ENCODE results near the gene SALL4. TPM values are rescaled to one million over a fixed set of nuclear protein-coding genes. Genes with fewer than 3 reads are reported as not detected.

Gene SALL4
- total and polyA plus RNA-seq, 2 of the 8 experiments (the other 6 are each of a cell fraction or from before 2014, with no cell fraction given) = 108 to 235 TPM

- Histone ChIP-seq H3K14ac (ENCODE audit: insufficient read length) (no peak overlapping the region), H2BK5ac (ENCODE audit: low read depth, low read length) (no peak overlapping the region), H4K5ac (ENCODE audit: insufficient read length, low read depth, low read length) (no peak overlapping the region), H2BK15ac (ENCODE audit: low read length) (no peak overlapping the region), H2AK5ac (ENCODE audit: low read depth, low read length) (no peak overlapping the region; the same call in 1 of the 2 replicates), H3K4ac (replicated peaks; ENCODE audit: insufficient read length, low read depth, low read length) (no peak overlapping the region), H2BK20ac (ENCODE audit: low read length) (no peak overlapping the region), H3K27ac (ENCODE audit: low read depth, low read length) (no peak overlapping the region), H3K18ac (ENCODE audit: extremely low read depth, low read length) (no peak overlapping the region), H3K4me1 (replicated peaks in 1 of 4; ENCODE audit: control insufficient read depth in 3 of 4, insufficient read depth in 4 of 4, low read length in 3 of 4) (peaks cover 0 to 2% (median 0%) of the 10 kb centered on the region in 4 experiments; a peak in 1 of 7 replicates), H3K4me2 (ENCODE audit: insufficient read depth in 1 of 2, low read depth in 2 of 2, low read length in 2 of 2) (no peak overlapping the region), H3K56ac (replicated peaks; ENCODE audit: insufficient read length, low read depth, low read length) (no peak overlapping the region), H3K9me3 (ENCODE audit: insufficient read depth in 2 of 2, low read depth in 1 of 2, low read length in 1 of 2) (no peaks in the 10 kb centered on the region), H3K27me3 (replicated peaks in 1 of 4; ENCODE audit: control insufficient read depth in 3 of 4, extremely low read depth in 1 of 4, insufficient read depth in 3 of 4, low read length in 3 of 4) (no peaks in the 10 kb centered on the region; a peak in 1 of 7 replicates), H3K23me2 (ENCODE audit: low read depth, low read length) (peaks cover 6% of the 10 kb centered on the region; the same call in 1 of the 2 replicates), H2BK12ac (ENCODE audit: low read depth, low read length) (no peak overlapping the region), H3K23ac (ENCODE audit: insufficient read length) (no peak overlapping the region), H3K36me3 (ENCODE audit: control insufficient read depth in 2 of 4, insufficient read depth in 4 of 4, low read length in 3 of 4) (no peaks in the 10 kb centered on the region), H4K8ac (ENCODE audit: extremely low read depth, insufficient read depth, low read length) (no peak overlapping the region), H4K20me1 (replicated peaks in 1 of 2; ENCODE audit: control insufficient read depth in 1 of 2, insufficient read depth in 2 of 2, low read length in 2 of 2) (peaks cover 0 to 3% of the 10 kb centered on the region in 2 experiments), H3K79me2 (ENCODE audit: control insufficient read depth in 1 of 2, insufficient read depth in 2 of 2, low read length in 2 of 2) (no peaks in the 10 kb centered on the region), H2BK120ac (replicated peaks; ENCODE audit: low read depth, low read length) (no peak overlapping the region), H3K9ac (replicated peaks in 1 of 4; ENCODE audit: extremely low read depth in 1 of 4, low read depth in 3 of 4, low read length in 3 of 4) (no peak overlapping the region), H4K91ac (replicated peaks; ENCODE audit: insufficient read length, low read length) (no peak overlapping the region), H3K4me3 (ENCODE audit: extremely low read depth in 1 of 4, insufficient read depth in 2 of 4, low read depth in 3 of 4, low read length in 4 of 4) (no peak overlapping the region), H3K79me1 (ENCODE audit: low read depth, low read length) (no peaks in the 10 kb centered on the region), H2AFZ (ENCODE audit: low read length) (no peak overlapping the region)
- ChIA-PET CTCF (ENCODE audit: partially characterized antibody) (interaction anchor here (0.6 to 1.2 kb wide), 2 partner anchors 20 to 346 kb away, joined by 3 to 4 read pairs; no protein-coding TSS in a partner anchor), POLR2A (ENCODE audit: partially characterized antibody) (interaction anchor here (0.7 to 0.9 kb wide), 3 partner anchors 11 to 16 kb away, joined by 3 to 5 read pairs (median 5); no protein-coding TSS in a partner anchor)
- 91% methylated on average over 9 of the region's 9 CpGs; no CpG with 5 or more reads in 1 of the 2 experiments for WGBS, 2 experiments (ENCODE audit: extremely low coverage in 1 of 2, insufficient coverage in 1 of 2, insufficient read length in 1 of 2, insufficient replicate concordance in 2 of 2, low coverage in 1 of 2, low lambda C conversion rate in 2 of 2, missing lambda C conversion rate in 1 of 2)
- FAIRE-seq = no peak
- DNase-seq (ENCODE audit: low read depth in 1 of 2, low spot score in 2 of 2) = no peak
- no peak for TF ChIP-seq BCL11A (IDR thresholded peaks at IDR 0.05; ENCODE audit: low read depth in 2 of 2, low read length in 2 of 2)
- no peak for TF ChIP-seq E2F6 (IDR thresholded peaks at IDR 0.05)
- no peak for TF ChIP-seq ATF2 (IDR thresholded peaks at IDR 0.05; ENCODE audit: low read length)
- TF ChIP-seq CBX8 (IDR thresholded peaks at IDR 0.05; ENCODE audit: borderline replicate concordance, low read depth, low read length) = no peak
These were observed 32.2 kb downstream of the SALL4 start for GRCh38 chr20:51769976-51770615.
